ENCODE results near the gene HUWE1. TPM values are rescaled to one million over a fixed set of nuclear protein-coding genes. Genes with fewer than 3 reads are reported as not detected.

The HUWE1 gene
- total RNA-seq, 2 experiments from 2014 or later: 544 to 560 TPM

- CTCF ChIA-PET: interaction anchor here (0.6 kb wide), 1 partner anchor 12 kb away, joined by 3 read pairs; no protein-coding TSS in a partner anchor
- no peak overlapping the region for H3K27ac Mint-ChIP-seq
- no peak overlapping the region for H3K4me3 Mint-ChIP-seq
- POLR2A ChIA-PET: no interaction called here
- H3K9me3 Mint-ChIP-seq: no peaks in the 10 kb centered on the region
- DNase-seq: no peak
- intact Hi-C loops (cut with micrococcal nuclease): no loop called here
- H3K27me3 Mint-ChIP-seq: no peaks in the 10 kb centered on the region
- H3K36me3 Mint-ChIP-seq: peaks cover 42% of the 10 kb centered on the region
- H3K4me1 Mint-ChIP-seq (ENCODE audit: low read depth): peaks cover 53% of the 10 kb centered on the region
Measured at GRCh38 chrX:53656845-53657244, 29.7 kb downstream of the HUWE1 start.

- ChIA-PET POLR2A (no interaction called here), CTCF (no interaction called here)
- no peak for DNase-seq
- Mint-ChIP-seq H3K36me3 (peaks cover 41% of the 10 kb centered on the region), H3K9me3 (no peaks in the 10 kb centered on the region), H3K27ac (peak overlapping the region; percentile 23), H3K27me3 (no peaks in the 10 kb centered on the region), H3K4me3 (no peak overlapping the region), H3K4me1 (ENCODE audit: low read depth) (peaks cover 46% of the 10 kb centered on the region)
- intact Hi-C loops (cut with micrococcal nuclease): no loop called here
Measured at GRCh38 chrX:53654376-53654775, 32.1 kb downstream of the HUWE1 start.

GRCh38 chrX:53644751-53645150 is 41.8 kb downstream of the HUWE1 start:
- peaks cover 18% of the 10 kb centered on the region for H3K4me1 Mint-ChIP-seq (ENCODE audit: low read depth)

GRCh38 chrX:53642337-53642736 is 44.2 kb downstream of the HUWE1 start:
- no peak for DNase-seq
- ChIA-PET CTCF (no interaction called here), POLR2A (no interaction called here)
- intact Hi-C loops (cut with micrococcal nuclease): no loop called here
- Mint-ChIP-seq H3K27ac (peak overlapping the region; percentile 21), H3K4me1 (ENCODE audit: low read depth) (peaks cover 15% of the 10 kb centered on the region), H3K9me3 (no peaks in the 10 kb centered on the region), H3K4me3 (no peak overlapping the region), H3K36me3 (peaks cover 46% of the 10 kb centered on the region), H3K27me3 (no peaks in the 10 kb centered on the region)

More at GRCh38 chrX:53644751-53645150, 41.8 kb downstream of the HUWE1 start:
- Mint-ChIP-seq H3K36me3 (peaks cover 53% of the 10 kb centered on the region), H3K27ac (peak overlapping the region; percentile 67), H3K27me3 (no peaks in the 10 kb centered on the region), H3K9me3 (no peaks in the 10 kb centered on the region), H3K4me3 (no peak overlapping the region)
- intact Hi-C loops (cut with micrococcal nuclease): no loop called here
- POLR2A ChIA-PET: no interaction called here
- no peak for DNase-seq
- CTCF ChIA-PET: interaction anchor here (0.6 kb wide), 1 partner anchor 12 kb away, joined by 3 read pairs; no protein-coding TSS in a partner anchor

GRCh38 chrX:53639257-53639656 is 47.3 kb downstream of the HUWE1 start:
- Mint-ChIP-seq H3K4me3 (no peak overlapping the region), H3K27me3 (no peaks in the 10 kb centered on the region), H3K4me1 (ENCODE audit: low read depth) (peaks cover 10% of the 10 kb centered on the region), H3K27ac (no peak overlapping the region), H3K9me3 (no peaks in the 10 kb centered on the region), H3K36me3 (peaks cover 39% of the 10 kb centered on the region)
- POLR2A ChIA-PET: no interaction called here
- intact Hi-C loops (cut with micrococcal nuclease): no loop called here
- DNase-seq: no peak
- CTCF ChIA-PET: no interaction called here

- DNase-seq: no peak
- Mint-ChIP-seq H3K27ac (no peak overlapping the region), H3K27me3 (no peaks in the 10 kb centered on the region), H3K4me1 (ENCODE audit: low read depth) (peaks cover 17% of the 10 kb centered on the region), H3K9me3 (no peaks in the 10 kb centered on the region), H3K36me3 (peaks cover 42% of the 10 kb centered on the region), H3K4me3 (no peak overlapping the region)
- ChIA-PET CTCF (no interaction called here), POLR2A (interaction anchor here (0.6 kb wide), 1 partner anchor 34 kb away, joined by 3 read pairs; no protein-coding TSS in a partner anchor)
- intact Hi-C loops (cut with micrococcal nuclease): no loop called here
Measured at GRCh38 chrX:53637479-53637878, 49.0 kb downstream of the HUWE1 start.

- POLR2A ChIA-PET: no interaction called here
- Mint-ChIP-seq H3K27me3 (no peaks in the 10 kb centered on the region), H3K36me3 (peaks cover 68% of the 10 kb centered on the region), H3K4me3 (no peak overlapping the region), H3K4me1 (ENCODE audit: low read depth) (peaks cover 16% of the 10 kb centered on the region), H3K27ac (no peak overlapping the region), H3K9me3 (no peaks in the 10 kb centered on the region)
- intact Hi-C loops (cut with micrococcal nuclease): no loop called here
- no peak for DNase-seq
- CTCF ChIA-PET: no interaction called here
Measured at GRCh38 chrX:53631156-53631555, 55.4 kb downstream of the HUWE1 start.

GRCh38 chrX:53630261-53630660 is 56.3 kb downstream of the HUWE1 start:
- Mint-ChIP-seq H3K4me1 (ENCODE audit: low read depth) (peaks cover 14% of the 10 kb centered on the region), H3K27me3 (no peaks in the 10 kb centered on the region), H3K4me3 (no peak overlapping the region), H3K27ac (no peak overlapping the region), H3K36me3 (peaks cover 67% of the 10 kb centered on the region), H3K9me3 (no peaks in the 10 kb centered on the region)
- intact Hi-C loops (cut with micrococcal nuclease): no loop called here
- DNase-seq: no peak
- ChIA-PET POLR2A (no interaction called here), CTCF (no interaction called here)

GRCh38 chrX:53622431-53622830 is 64.1 kb downstream of the HUWE1 start:
- Mint-ChIP-seq H3K36me3 (peaks cover 49% of the 10 kb centered on the region), H3K4me3 (no peak overlapping the region), H3K4me1 (ENCODE audit: low read depth) (peaks cover 27% of the 10 kb centered on the region), H3K9me3 (no peaks in the 10 kb centered on the region), H3K27ac (peak overlapping the region; percentile 81), H3K27me3 (no peaks in the 10 kb centered on the region)
- ChIA-PET POLR2A (no interaction called here), CTCF (no interaction called here)
- DNase-seq: no peak
- intact Hi-C loops (cut with micrococcal nuclease): no loop called here

GRCh38 chrX:53621418-53621986 is 65.0 kb downstream of the HUWE1 start:
- peaks cover 55% of the 10 kb centered on the region for H3K36me3 Mint-ChIP-seq

GRCh38 chrX:53616946-53617345 is 69.6 kb downstream of the HUWE1 start:
- H3K36me3 Mint-ChIP-seq: peaks cover 63% of the 10 kb centered on the region
- no peak overlapping the region for H3K4me3 Mint-ChIP-seq
- intact Hi-C loops (cut with micrococcal nuclease): no loop called here
- ChIA-PET POLR2A (no interaction called here), CTCF (no interaction called here)
- H3K9me3 Mint-ChIP-seq: no peaks in the 10 kb centered on the region
- H3K4me1 Mint-ChIP-seq (ENCODE audit: low read depth): peaks cover 20% of the 10 kb centered on the region
- no peak for DNase-seq
- H3K27me3 Mint-ChIP-seq: no peaks in the 10 kb centered on the region
- no peak overlapping the region for H3K27ac Mint-ChIP-seq

More at GRCh38 chrX:53621418-53621986, 65.0 kb downstream of the HUWE1 start:
- Mint-ChIP-seq H3K27ac (peak overlapping the region; percentile 81), H3K4me3 (no peak overlapping the region), H3K9me3 (no peaks in the 10 kb centered on the region), H3K4me1 (ENCODE audit: low read depth) (peaks cover 27% of the 10 kb centered on the region), H3K27me3 (no peaks in the 10 kb centered on the region)
- ChIA-PET POLR2A (no interaction called here), CTCF (no interaction called here)
- intact Hi-C loops (cut with micrococcal nuclease): no loop called here
- no peak for DNase-seq

- no peaks in the 10 kb centered on the region for H3K27me3 Mint-ChIP-seq
- H3K4me1 Mint-ChIP-seq (ENCODE audit: low read depth): peaks cover 4% of the 10 kb centered on the region
- POLR2A ChIA-PET: no interaction called here
- H3K27ac Mint-ChIP-seq: no peak overlapping the region
- no peak overlapping the region for H3K4me3 Mint-ChIP-seq
- no peak for DNase-seq
- CTCF ChIA-PET: no interaction called here
- intact Hi-C loops (cut with micrococcal nuclease): no loop called here
- H3K36me3 Mint-ChIP-seq: peaks cover 56% of the 10 kb centered on the region
- no peaks in the 10 kb centered on the region for H3K9me3 Mint-ChIP-seq
Measured at GRCh38 chrX:53606456-53606855, 80.1 kb downstream of the HUWE1 start.

- peaks cover 9% of the 10 kb centered on the region for H3K4me1 Mint-ChIP-seq (ENCODE audit: low read depth)
- DNase-seq: no peak
- H3K4me3 Mint-ChIP-seq: no peak overlapping the region
- ChIA-PET POLR2A (no interaction called here), CTCF (no interaction called here)
- H3K27me3 Mint-ChIP-seq: no peaks in the 10 kb centered on the region
- intact Hi-C loops (cut with micrococcal nuclease): no loop called here
- H3K36me3 Mint-ChIP-seq: peaks cover 58% of the 10 kb centered on the region
- no peak overlapping the region for H3K27ac Mint-ChIP-seq
- no peaks in the 10 kb centered on the region for H3K9me3 Mint-ChIP-seq
Measured at GRCh38 chrX:53605004-53605403, 81.5 kb downstream of the HUWE1 start.
